Rectal smooth muscle tissue (tissue), 1 donor: ENCODE results near the gene NOTO.
A peak's percentile ranks its signal among the peaks of the same experiment; 100 is the strongest.

Experiments
- H3K27ac ChIP-seq: one replicate; pipeline ENCODE4 v1.7.0; 2013; ENCODE audit warnings: low read depth, low read length, inconsistent platforms
- H3K27me3 ChIP-seq: one replicate; pipeline ENCODE4 v1.7.0; 2013; ENCODE audit warnings: low read length; ENCODE audit not compliant: control insufficient read depth, insufficient read depth
- H3K36me3 ChIP-seq: one replicate; pipeline ENCODE4 v1.7.0; 2013; ENCODE audit warnings: low read length; ENCODE audit not compliant: control insufficient read depth, insufficient read depth
- H3K4me1 ChIP-seq: one replicate; pipeline ENCODE4 v1.7.0; 2013; ENCODE audit warnings: low read length; ENCODE audit not compliant: control insufficient read depth, insufficient read depth
- H3K4me3 ChIP-seq: one replicate; pipeline ENCODE4 v1.7.0; 2013; ENCODE audit warnings: low read length
- H3K9ac ChIP-seq: one replicate; pipeline ENCODE4 v1.7.0; 2013; ENCODE audit warnings: low read length

The NOTO gene

DNA sequence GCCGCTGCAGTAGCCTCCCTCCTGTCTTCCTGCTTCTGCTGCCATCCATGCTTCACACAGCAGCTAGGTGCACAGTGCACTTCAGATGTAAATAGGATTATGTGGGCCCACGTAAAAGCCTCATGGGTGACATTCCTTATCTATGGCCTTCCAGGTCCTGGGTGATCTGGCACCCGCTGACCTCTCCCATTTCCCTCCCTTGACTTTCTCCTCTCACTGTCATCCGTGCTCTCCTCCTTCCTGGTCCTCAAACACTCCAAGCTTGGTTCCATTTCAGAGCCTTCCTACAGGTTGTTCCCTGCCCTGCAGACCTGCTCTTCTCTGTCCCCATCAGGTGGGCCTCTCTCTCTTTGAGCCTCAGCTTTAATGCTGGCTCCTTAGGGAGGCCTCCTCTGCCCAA, 7.6 kb downstream of the NOTO start:
- Histone ChIP-seq H3K27me3 (no peaks in the 10 kb centered on the region), H3K36me3 (no peaks in the 10 kb centered on the region), H3K4me3 (no peak overlapping the region)

GRCh38 chr2:73210696-73211095, 8.3 kb downstream of the NOTO start:
- no peak overlapping the region for H3K27ac ChIP-seq
- no peak overlapping the region for H3K4me3 ChIP-seq
- no peak overlapping the region for H3K9ac ChIP-seq
- H3K4me1 ChIP-seq = no peaks in the 10 kb centered on the region
- H3K27me3 ChIP-seq = no peaks in the 10 kb centered on the region
- H3K36me3 ChIP-seq = no peaks in the 10 kb centered on the region

More for the DNA sequence above, 7.6 kb downstream of the NOTO start:
- Histone ChIP-seq H3K9ac (no peak overlapping the region), H3K4me1 (no peaks in the 10 kb centered on the region), H3K27ac (no peak overlapping the region)

DNA sequence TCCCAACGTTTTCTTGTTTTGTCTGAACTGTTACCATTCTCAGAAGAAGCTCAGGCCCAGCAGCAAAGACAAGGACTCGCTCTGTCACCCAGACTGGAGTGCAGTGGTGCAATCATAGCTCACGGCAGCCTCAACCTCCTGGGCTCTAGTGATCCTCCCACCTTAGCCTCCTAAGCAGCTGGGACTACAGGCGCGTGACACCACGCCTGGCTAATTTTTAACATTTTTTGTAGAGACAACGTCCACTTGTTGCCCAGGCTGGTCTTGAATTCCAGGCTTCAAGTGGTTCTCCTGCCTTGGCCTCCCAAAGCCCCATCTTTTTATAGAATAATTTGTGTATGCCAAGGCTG, 9.7 kb downstream of the NOTO start:
- Histone ChIP-seq H3K9ac (no peak overlapping the region), H3K4me1 (no peaks in the 10 kb centered on the region), H3K27ac (no peak overlapping the region)

GRCh38 chr2:73212448-73213176, 10.2 kb downstream of the NOTO start:
- no peak overlapping the region for H3K27ac ChIP-seq
- no peaks in the 10 kb centered on the region for H3K4me1 ChIP-seq
- no peak overlapping the region for H3K4me3 ChIP-seq

More for the DNA sequence above, 9.7 kb downstream of the NOTO start:
- no peak overlapping the region for H3K4me3 ChIP-seq
- H3K36me3 ChIP-seq = no peaks in the 10 kb centered on the region
- no peaks in the 10 kb centered on the region for H3K27me3 ChIP-seq

DNA sequence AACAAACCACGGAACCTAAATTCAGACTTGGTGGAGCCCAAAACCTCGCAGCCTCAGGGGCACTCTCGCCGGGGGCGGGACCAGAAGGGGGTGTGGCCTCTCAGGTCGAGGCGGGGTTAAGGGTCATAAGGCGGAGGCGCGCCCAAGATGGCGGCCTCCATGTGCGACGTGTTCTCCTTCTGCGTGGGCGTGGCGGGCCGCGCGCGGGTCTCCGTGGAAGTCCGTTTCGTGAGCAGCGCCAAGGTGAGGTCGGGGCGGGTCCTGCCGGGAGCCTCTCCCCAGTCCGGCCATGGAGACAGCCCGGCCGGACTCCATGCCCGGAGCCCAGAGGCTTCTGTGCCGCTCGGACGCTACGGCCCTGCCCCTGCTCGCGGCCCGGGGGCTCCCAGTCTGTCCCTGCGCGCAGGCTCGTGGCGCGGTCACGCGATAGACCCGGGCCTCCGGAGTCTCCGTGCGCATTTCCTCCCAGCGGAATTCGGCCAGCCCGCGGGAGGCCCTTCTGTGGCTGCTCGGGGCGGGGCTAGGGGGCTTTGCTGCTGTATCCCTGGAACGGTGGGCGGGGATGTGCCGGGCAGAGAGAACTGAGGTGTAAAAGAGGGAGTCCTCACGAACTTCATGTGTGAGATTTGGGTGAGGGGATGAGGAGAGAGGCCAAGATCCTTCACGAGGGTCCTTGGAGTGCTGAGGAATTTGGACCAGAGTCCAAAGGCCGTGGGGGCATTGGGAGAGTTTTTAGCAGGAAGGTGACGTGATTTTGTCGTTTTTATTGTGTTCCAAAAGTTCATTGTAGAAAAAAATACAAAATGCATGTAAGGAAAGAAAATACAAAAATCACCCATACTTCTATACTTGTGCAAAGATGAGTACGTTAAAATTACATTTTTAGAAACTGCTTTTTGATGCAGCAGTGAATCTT, 12.0 kb downstream of the NOTO start, which contains the start of gene SMYD5:
Gene SMYD5, plus strand, starts transcription at position 126 of the 916 bp plus-strand sequence. Its CDS starts 22 bp downstream, at position 148.
- Histone ChIP-seq H3K4me3 (peak within 1 kb of the TSS; percentile 84), H3K36me3 (no peaks in the 10 kb centered on the region), H3K4me1 (no peaks in the 10 kb centered on the region), H3K9ac (no peak within 1 kb of the TSS), H3K27me3 (no peaks in the 10 kb centered on the region), H3K27ac (peak within 1 kb of the TSS; percentile 57)

More at GRCh38 chr2:73212448-73213176, 10.2 kb downstream of the NOTO start:
- Histone ChIP-seq H3K9ac (no peak overlapping the region), H3K36me3 (no peaks in the 10 kb centered on the region), H3K27me3 (no peaks in the 10 kb centered on the region)

DNA sequence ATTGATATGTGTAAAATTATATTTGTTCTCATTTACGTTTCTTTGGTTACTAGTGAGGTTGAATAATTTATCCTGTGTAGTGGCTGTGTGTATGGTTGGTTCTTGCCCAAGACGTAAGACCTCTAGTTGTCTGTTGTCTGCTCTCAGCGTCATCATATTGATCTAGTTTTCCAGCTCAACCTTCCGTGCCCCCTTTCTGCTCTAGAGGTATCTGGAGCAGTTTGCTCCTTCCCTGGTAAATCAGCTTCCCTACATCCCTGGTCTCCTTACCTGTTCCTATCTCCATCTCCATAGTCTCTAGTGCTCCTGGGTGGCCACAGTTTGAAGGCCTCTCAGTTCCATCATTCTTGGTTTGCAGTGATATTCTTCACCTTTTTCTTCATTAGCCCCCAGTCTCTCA, 12.9 kb downstream of the NOTO start:
- Histone ChIP-seq H3K9ac (no peak overlapping the region), H3K4me1 (no peaks in the 10 kb centered on the region), H3K27me3 (no peaks in the 10 kb centered on the region), H3K4me3 (peak overlapping the region; percentile 84), H3K36me3 (no peaks in the 10 kb centered on the region), H3K27ac (no peak overlapping the region)

GRCh38 chr2:73217160-73217559, 14.8 kb downstream of the NOTO start:
- Histone ChIP-seq H3K27me3 (no peaks in the 10 kb centered on the region), H3K4me1 (no peaks in the 10 kb centered on the region), H3K9ac (no peak overlapping the region), H3K4me3 (no peak overlapping the region), H3K27ac (no peak overlapping the region), H3K36me3 (peaks cover 12% of the 10 kb centered on the region)

- H3K27ac ChIP-seq = no peak overlapping the region
- H3K27me3 ChIP-seq = no peaks in the 10 kb centered on the region
- peaks cover 18% of the 10 kb centered on the region for H3K36me3 ChIP-seq
- no peak overlapping the region for H3K4me3 ChIP-seq
- H3K4me1 ChIP-seq = no peaks in the 10 kb centered on the region
- no peak overlapping the region for H3K9ac ChIP-seq
Measured at GRCh38 chr2:73217826-73218225, 15.5 kb downstream of the NOTO start.

DNA sequence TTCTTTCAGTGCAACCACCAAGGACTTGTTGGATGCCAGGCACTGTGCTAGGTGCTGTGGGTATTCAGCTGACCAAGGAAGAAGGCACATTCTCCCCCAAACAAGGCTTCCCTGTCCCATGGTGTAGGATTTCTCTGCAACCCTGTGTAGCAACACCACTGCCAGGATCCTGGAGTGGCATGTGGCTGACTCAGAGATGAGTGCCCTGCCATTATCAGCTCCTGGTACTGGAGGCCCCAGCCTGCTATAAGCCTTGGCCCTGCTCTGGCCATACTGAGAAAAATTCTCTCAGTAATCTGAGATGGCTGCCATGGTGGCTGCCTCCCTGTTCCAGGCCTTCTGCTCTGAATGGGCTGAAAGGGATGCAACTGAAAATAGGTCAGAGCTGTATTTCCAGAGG, 15.9 kb downstream of the NOTO start:
- H3K36me3 ChIP-seq = peaks cover 20% of the 10 kb centered on the region

DNA sequence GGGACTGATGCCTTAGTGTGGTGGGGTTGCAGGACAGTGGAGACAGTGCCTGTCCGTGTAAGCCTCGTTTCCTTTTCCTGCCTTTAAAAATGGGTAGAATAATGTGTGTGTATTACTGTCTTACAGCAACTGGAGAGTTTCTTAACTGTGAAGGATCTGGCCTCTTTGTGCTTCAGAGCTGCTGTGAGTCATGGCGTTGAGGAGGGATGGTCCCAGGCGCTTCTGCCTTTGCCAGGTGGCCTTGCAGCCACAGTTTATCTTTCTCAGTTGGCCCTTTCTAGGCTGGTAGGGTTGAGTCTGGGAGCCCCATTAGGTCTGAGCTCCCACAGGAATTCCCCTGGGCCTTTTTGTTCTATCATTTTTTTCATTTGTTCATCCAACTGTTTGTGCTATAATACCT, 21.4 kb downstream of the NOTO start:
- Histone ChIP-seq H3K36me3 (peaks cover 30% of the 10 kb centered on the region), H3K9ac (no peak overlapping the region), H3K4me3 (no peak overlapping the region), H3K27ac (no peak overlapping the region), H3K4me1 (no peaks in the 10 kb centered on the region), H3K27me3 (no peaks in the 10 kb centered on the region)

More for the DNA sequence above, 15.9 kb downstream of the NOTO start:
- H3K27ac ChIP-seq = no peak overlapping the region
- no peaks in the 10 kb centered on the region for H3K27me3 ChIP-seq
- H3K9ac ChIP-seq = no peak overlapping the region
- no peaks in the 10 kb centered on the region for H3K4me1 ChIP-seq
- no peak overlapping the region for H3K4me3 ChIP-seq

GRCh38 chr2:73225513-73226360, 23.4 kb downstream of the NOTO start:
- Histone ChIP-seq H3K27me3 (no peaks in the 10 kb centered on the region), H3K27ac (no peak overlapping the region), H3K9ac (no peak overlapping the region), H3K4me1 (no peaks in the 10 kb centered on the region), H3K36me3 (peaks cover 30% of the 10 kb centered on the region), H3K4me3 (no peak overlapping the region)

DNA sequence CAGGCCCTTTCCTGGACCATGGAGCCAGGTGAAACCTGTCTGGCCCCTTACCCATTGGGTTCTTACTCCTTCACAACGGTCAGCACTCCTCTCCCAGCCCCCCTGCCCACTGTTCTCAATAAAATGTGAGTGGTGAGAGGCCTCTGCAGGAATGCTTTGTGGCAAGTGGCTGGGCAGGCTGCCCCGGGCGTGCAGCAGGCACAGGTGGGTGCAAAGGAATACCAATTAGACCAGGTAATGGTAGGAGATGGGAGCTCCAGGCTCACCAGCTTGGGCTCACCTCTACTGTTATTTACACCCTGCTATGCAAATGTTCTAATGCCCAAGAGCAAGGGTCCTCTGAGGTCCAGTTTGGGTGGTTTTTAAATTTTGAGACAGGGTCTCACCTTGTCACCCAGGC, 24.7 kb downstream of the NOTO start:
- no peak overlapping the region for H3K4me3 ChIP-seq
- no peaks in the 10 kb centered on the region for H3K27me3 ChIP-seq
- H3K9ac ChIP-seq = no peak overlapping the region
- H3K4me1 ChIP-seq = no peaks in the 10 kb centered on the region
- no peak overlapping the region for H3K27ac ChIP-seq
- peaks cover 19% of the 10 kb centered on the region for H3K36me3 ChIP-seq
